Omental fat pad (tissue), 4 donors: ENCODE results near the gene FHOD3. TPM values are rescaled to one million over a fixed set of nuclear protein-coding genes. Genes with fewer than 3 reads are reported as not detected.

Source experiments
- ATAC-seq: fragments of 150-250 bp; one replicate; pipeline ENCODE4 v1.9.1; 2016; ENCODE audit warnings: mild to moderate bottlenecking, moderate library complexity; ENCODE audit not compliant: low FRiP score
- DNase-seq: peaks from one replicate; pipeline ENCODE4 v3.0.0-alpha.2; 2019; ENCODE audit warnings: low spot score
- CTCF ChIP-seq, 3 donors: fragments of 450-650 bp; IDR thresholded peaks; one replicate each; pipeline ENCODE4 v1.5.1; 2016 to 2017; ENCODE audit warnings: antibody characterized with exemption in 3 of 3, mild to moderate bottlenecking in 3 of 3, moderate library complexity in 2 of 3
- total RNA-seq, 4 donors: library from RNA; depleted of rRNA; stranded (reverse); fragments of >200 nt; gene quantifications; one replicate each; pipeline ENCODE4 v1.1.0, GENCODE V29; 2016

The FHOD3 gene
- total RNA-seq, 4 donors from 2014 or later, result 0.96 to 3.8 (median 2.3) TPM

GRCh38 chr18:36281936-36282335, 15.6 kb upstream of the FHOD3 start:
- no peak for TF ChIP-seq CTCF (IDR thresholded peaks at IDR 0.05)
- DNase-seq (no peak), ATAC-seq (no peak)

GRCh38 chr18:36283448-36283847, 14.1 kb upstream of the FHOD3 start:
- DNase-seq (no peak), ATAC-seq (no peak)
- no peak for TF ChIP-seq CTCF (IDR thresholded peaks at IDR 0.05)

GRCh38 chr18:36284268-36284667, 13.2 kb upstream of the FHOD3 start:
- no peak for TF ChIP-seq CTCF (IDR thresholded peaks at IDR 0.05)
- no peak for DNase-seq
- no peak for ATAC-seq

GRCh38 chr18:36284671-36285295, 12.7 kb upstream of the FHOD3 start:
- DNase-seq, result peak; percentile 36
- peak; percentile 48 for ATAC-seq
- TF ChIP-seq CTCF (IDR thresholded peaks at IDR 0.05), result peak in 2 of 3 donors; percentile 41 to 92

GRCh38 chr18:36287653-36288052, 9.9 kb upstream of the FHOD3 start:
- ATAC-seq (no peak), DNase-seq (no peak)
- TF ChIP-seq CTCF (IDR thresholded peaks at IDR 0.05), result no peak

- ATAC-seq (no peak), DNase-seq (no peak)
- no peak for TF ChIP-seq CTCF (IDR thresholded peaks at IDR 0.05)
Observed at GRCh38 chr18:36288689-36289088, 8.8 kb upstream of the FHOD3 start.

- DNase-seq, result no peak
- no peak for TF ChIP-seq CTCF (IDR thresholded peaks at IDR 0.05)
- ATAC-seq, result no peak
Observed at GRCh38 chr18:36294031-36294430, 3.5 kb upstream of the FHOD3 start.
